Prostate gland (tissue), 2 donors: ENCODE measurements around the gene CIPC. TPM values are rescaled to one million over a fixed set of nuclear protein-coding genes. Genes with fewer than 3 reads are reported as not detected.

Experiments used
- DNase-seq: peaks from one replicate; pipeline ENCODE4 v3.0.0-alpha.2; 2019; ENCODE audit warnings: low spot score
- H3K27ac ChIP-seq, 2 donors: fragments of 200-600 bp; sonication (generic); 2 replicates each; pipeline ENCODE4 v1.5.1; 2017 to 2019
- H3K27me3 ChIP-seq: fragments of 200-600 bp; sonication (generic); replicated peaks from 2 replicates; pipeline ENCODE4 v1.5.1; 2019; ENCODE audit not compliant: insufficient read depth
- H3K36me3 ChIP-seq, 2 donors: fragments of 200-600 bp; sonication (generic); 1 replicate in 1 of 2; 2 replicates in 1 of 2; pipeline versions ENCODE4 v1.5.1 to v1.8.1; 2017 to 2019
- H3K4me1 ChIP-seq: fragments of 200-600 bp; sonication (generic); replicated peaks from 2 replicates; pipeline ENCODE4 v1.5.1; 2019
- H3K4me3 ChIP-seq, 2 donors: fragments of 200-600 bp; sonication (generic); 2 replicates each; pipeline ENCODE4 v1.5.1; 2017 to 2019
- H3K9me3 ChIP-seq: fragments of 200-600 bp; sonication (generic); 2 replicates; pipeline ENCODE4 v1.5.1; 2017
- POLR2A ChIP-seq: fragments of 450-650 bp; IDR thresholded peaks from one replicate; pipeline ENCODE4 v1.6.1; 2016; ENCODE audit warnings: antibody characterized with exemption, mild to moderate bottlenecking
- POLR2AphosphoS5 ChIP-seq: sonication (generic); formaldehyde crosslinking; IDR thresholded peaks from one replicate; pipeline ENCODE4 v1.6.1; 2017; ENCODE audit warnings: antibody characterized with exemption
- WGBS: methylation state at CpG from one replicate; pipeline ENCODE4 v1.1.5; 2018; 5-methylcytosine and 5-hydroxymethylcytosine counted together
- intact Hi-C: fragments of 100-400 bp; cut with DNase I; formaldehyde crosslinking; loops from one replicate; pipeline ENCODE4 v1.14.2; 2022
- total RNA-seq, 2 donors: library from RNA; depleted of rRNA; stranded (reverse); fragments of >200 nt; gene quantifications; one replicate each; pipeline ENCODE4 v1.1.0, GENCODE V29; 2016
- TF ChIP-seq, protein P1 (sequence below), 4 experiments: fragments of 200-600 bp in 2 of 4; fragments of 450-650 bp in 2 of 4; sonication (generic) in 2 of 4; IDR thresholded peaks; 1 replicate in 3 of 4; 2 replicates in 1 of 4; pipeline ENCODE4 v1.5.1; 2016 to 2019; ENCODE audit warnings: antibody characterized with exemption in 4 of 4, mild to moderate bottlenecking in 2 of 4, moderate library complexity in 2 of 4

The CIPC gene
- total RNA-seq, 2 donors from 2014 or later = 45.1 to 63.3 TPM

DNA sequence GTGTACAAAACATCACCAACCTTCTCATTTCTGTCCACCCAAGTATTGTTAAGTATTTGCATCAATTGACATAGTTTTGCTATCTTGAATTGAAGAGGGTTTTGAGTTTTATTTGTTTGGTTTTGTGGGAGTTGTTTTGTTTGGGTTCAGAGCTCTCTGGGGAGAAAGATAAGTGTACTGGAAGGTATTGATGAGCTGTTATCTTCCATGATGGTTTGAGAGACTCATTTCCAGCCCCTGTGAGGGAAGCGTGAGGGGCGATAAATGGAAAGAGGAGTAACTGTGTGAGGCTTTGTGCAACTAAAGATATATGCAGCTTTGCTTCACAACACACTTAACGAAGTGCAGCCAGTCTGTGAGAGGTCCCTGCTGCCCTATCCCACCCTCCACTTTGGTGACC is 15.7 kb upstream of the CIPC start:
- no peaks in the 10 kb centered on the region for H3K36me3 ChIP-seq
- H3K27me3 ChIP-seq = no peaks in the 10 kb centered on the region
- 83% methylated on average over 3 of the region's 3 CpGs for WGBS
- no peaks in the 10 kb centered on the region for H3K9me3 ChIP-seq
- H3K4me1 ChIP-seq = no peaks in the 10 kb centered on the region
- no peak overlapping the region for H3K4me3 ChIP-seq
- no peak for DNase-seq
- intact Hi-C loops = no loop called here
- no peak overlapping the region for H3K27ac ChIP-seq
- TF ChIP-seq, protein P1, sequence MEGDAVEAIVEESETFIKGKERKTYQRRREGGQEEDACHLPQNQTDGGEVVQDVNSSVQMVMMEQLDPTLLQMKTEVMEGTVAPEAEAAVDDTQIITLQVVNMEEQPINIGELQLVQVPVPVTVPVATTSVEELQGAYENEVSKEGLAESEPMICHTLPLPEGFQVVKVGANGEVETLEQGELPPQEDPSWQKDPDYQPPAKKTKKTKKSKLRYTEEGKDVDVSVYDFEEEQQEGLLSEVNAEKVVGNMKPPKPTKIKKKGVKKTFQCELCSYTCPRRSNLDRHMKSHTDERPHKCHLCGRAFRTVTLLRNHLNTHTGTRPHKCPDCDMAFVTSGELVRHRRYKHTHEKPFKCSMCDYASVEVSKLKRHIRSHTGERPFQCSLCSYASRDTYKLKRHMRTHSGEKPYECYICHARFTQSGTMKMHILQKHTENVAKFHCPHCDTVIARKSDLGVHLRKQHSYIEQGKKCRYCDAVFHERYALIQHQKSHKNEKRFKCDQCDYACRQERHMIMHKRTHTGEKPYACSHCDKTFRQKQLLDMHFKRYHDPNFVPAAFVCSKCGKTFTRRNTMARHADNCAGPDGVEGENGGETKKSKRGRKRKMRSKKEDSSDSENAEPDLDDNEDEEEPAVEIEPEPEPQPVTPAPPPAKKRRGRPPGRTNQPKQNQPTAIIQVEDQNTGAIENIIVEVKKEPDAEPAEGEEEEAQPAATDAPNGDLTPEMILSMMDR (IDR thresholded peaks at IDR 0.05) = no peak
- TF ChIP-seq POLR2AphosphoS5 = no peak
- TF ChIP-seq POLR2A = no peak

DNA sequence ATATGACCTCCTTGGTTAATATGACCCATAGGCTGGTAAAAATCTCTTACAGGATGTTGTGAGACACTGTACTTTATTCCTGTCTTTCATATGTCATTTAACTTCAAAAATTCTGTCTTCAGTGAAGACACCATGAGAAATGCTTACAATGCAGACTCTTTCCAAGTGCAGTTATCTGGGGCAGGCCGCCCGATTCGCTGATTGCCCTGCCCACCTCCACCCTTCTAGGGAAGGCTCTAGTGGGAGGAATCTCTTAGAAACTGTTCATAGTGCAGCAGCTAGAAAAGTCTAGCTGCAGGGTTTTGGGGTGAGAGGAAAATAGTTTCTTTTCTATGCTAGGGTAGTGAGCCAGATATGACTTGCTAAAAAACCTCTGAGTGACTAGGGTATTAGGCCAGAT is 15.0 kb upstream of the CIPC start:
- no peaks in the 10 kb centered on the region for H3K36me3 ChIP-seq
- TF ChIP-seq POLR2A (no peak), POLR2AphosphoS5 (no peak)
- TF ChIP-seq, protein P1 (IDR thresholded peaks at IDR 0.05) = no peak
- intact Hi-C loops = no loop called here
- H3K9me3 ChIP-seq = no peaks in the 10 kb centered on the region
- H3K27me3 ChIP-seq = no peaks in the 10 kb centered on the region
- no peak overlapping the region for H3K4me3 ChIP-seq
- no peaks in the 10 kb centered on the region for H3K4me1 ChIP-seq
- no peak for DNase-seq
- WGBS = 73% methylated on average over 3 of the region's 3 CpGs
- H3K27ac ChIP-seq = no peak overlapping the region

DNA sequence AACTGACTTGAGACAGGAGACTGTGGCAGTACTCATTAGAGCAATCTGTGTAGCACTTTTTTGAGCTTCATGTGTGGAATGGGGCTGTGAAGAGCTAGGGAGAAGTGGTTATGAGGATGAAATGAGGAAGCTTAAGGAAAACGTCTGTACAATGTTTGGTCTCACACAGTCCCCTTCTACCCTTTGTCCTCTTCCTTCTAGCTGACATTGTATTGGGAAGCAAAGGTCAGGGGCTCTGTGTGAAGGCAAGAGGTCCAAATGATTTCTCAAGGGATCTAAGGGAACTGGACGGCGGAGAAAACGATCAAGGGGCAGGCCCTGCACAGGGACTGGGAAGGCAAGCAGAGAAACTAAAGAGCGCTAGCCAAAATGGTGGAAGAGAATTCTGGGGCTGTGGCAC is 13.1 kb upstream of the CIPC start:
- peaks cover 9% of the 10 kb centered on the region for H3K4me1 ChIP-seq

DNA sequence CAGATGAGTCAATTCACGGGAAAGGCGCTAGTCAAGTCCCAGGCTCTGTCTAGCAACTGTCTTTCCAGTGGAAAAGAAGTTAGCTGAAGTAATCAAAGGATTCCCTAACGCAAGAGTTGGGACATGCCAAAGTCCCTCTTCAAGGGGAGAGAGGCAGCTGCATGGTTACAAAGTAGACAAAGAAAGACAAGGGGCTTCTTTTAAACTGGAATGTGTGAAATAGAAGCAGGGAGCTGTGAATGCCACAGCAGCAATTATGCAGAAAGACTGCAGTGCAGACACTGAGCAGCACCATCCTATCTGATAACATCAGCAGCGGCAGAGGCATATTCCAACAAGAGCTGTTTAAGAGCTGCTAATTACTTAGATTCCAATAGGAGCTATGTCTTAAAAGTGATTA is 12.5 kb upstream of the CIPC start:
- H3K27ac ChIP-seq = no peak overlapping the region
- peaks cover 9% of the 10 kb centered on the region for H3K4me1 ChIP-seq
- H3K9me3 ChIP-seq = no peaks in the 10 kb centered on the region
- no peaks in the 10 kb centered on the region for H3K36me3 ChIP-seq
- TF ChIP-seq POLR2AphosphoS5 (no peak), POLR2A (no peak)
- TF ChIP-seq, protein P1 (IDR thresholded peaks at IDR 0.05) = no peak
- no peaks in the 10 kb centered on the region for H3K27me3 ChIP-seq
- no peak for DNase-seq
- intact Hi-C loops = no loop called here
- no peak overlapping the region for H3K4me3 ChIP-seq
- WGBS = 54% methylated on average over 4 of the region's 4 CpGs

More for the DNA sequence above, 13.1 kb upstream of the CIPC start:
- 68% methylated on average over 5 of the region's 5 CpGs for WGBS
- TF ChIP-seq, protein P1 (IDR thresholded peaks at IDR 0.05) = no peak
- TF ChIP-seq POLR2AphosphoS5 (no peak), POLR2A (no peak)
- H3K9me3 ChIP-seq = no peaks in the 10 kb centered on the region
- DNase-seq = no peak
- H3K4me3 ChIP-seq = no peak overlapping the region
- H3K27me3 ChIP-seq = no peaks in the 10 kb centered on the region
- intact Hi-C loops = no loop called here
- no peaks in the 10 kb centered on the region for H3K36me3 ChIP-seq
- no peak overlapping the region for H3K27ac ChIP-seq

DNA sequence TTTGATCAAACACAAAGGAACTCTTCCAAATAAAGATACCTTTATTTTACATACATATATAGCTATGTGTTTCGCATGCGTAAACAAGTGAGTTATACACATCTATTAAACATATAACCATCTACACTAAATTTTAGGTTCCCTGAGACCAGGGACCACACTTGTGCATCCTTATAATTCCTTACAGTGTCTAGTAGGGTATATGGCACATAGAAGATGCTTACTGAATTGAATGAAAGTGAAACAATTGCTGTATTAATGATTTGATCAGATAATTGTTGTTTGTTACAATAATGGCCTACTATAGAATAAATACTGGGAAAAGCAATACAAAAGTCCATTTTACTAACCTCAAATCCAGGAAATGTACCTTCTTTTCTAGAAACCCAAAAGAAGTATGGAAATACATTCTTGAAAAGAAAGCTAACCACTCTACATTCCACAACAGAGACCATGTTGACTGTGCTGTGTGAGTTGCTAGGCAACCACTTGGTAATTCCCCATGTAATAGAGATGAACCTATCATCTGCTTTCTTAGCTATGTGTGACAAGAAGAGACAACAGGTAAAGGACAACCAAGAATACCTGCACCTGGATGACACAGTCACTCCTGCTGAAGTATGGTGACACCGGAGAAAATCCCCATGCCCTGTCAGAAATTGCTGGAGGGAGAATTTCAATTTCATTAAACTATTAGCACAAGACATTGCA is 11.9 kb upstream of the CIPC start:
- WGBS = 79% methylated on average over 3 of the region's 3 CpGs
- Histone ChIP-seq H3K27me3 (no peaks in the 10 kb centered on the region), H3K9me3 (no peaks in the 10 kb centered on the region), H3K36me3 (no peaks in the 10 kb centered on the region), H3K4me3 (no peak overlapping the region), H3K4me1 (peaks cover 9% of the 10 kb centered on the region), H3K27ac (peak overlapping the region in 1 of 2 donors; percentile 82)
- intact Hi-C loops = no loop called here
- TF ChIP-seq POLR2A = no peak
- peak; percentile 59 for TF ChIP-seq POLR2AphosphoS5
- TF ChIP-seq, protein P1 (IDR thresholded peaks at IDR 0.05) = no peak
- peak; percentile 45 for DNase-seq
